OCI-LY1 (cell line): ENCODE results near the gene ZNF730.
"Not testable (repeated sequence)": the region's sequence is repeated elsewhere in the genome, so short reads cannot be mapped to it uniquely, and the experiment has no call there.

Experiments
- CTCF ChIP-seq: fragments of 200-600 bp; sonication (generic), shearing (Covaris generic); IDR thresholded peaks from 2 replicates; pipeline ENCODE4 v1.5.1; 2017; ENCODE audit warnings: mild to moderate bottlenecking, antibody characterized with exemption, low read length, moderate library complexity, mixed read lengths
- EZH2 ChIP-seq: fragments of 200-600 bp; sonication (generic), shearing (Covaris generic); IDR thresholded peaks from 2 replicates; pipeline ENCODE4 v1.8.0; 2017; ENCODE audit warnings: borderline replicate concordance, mixed run types, mild to moderate bottlenecking, antibody characterized with exemption, low read length, moderate library complexity, mixed read lengths

DNA sequence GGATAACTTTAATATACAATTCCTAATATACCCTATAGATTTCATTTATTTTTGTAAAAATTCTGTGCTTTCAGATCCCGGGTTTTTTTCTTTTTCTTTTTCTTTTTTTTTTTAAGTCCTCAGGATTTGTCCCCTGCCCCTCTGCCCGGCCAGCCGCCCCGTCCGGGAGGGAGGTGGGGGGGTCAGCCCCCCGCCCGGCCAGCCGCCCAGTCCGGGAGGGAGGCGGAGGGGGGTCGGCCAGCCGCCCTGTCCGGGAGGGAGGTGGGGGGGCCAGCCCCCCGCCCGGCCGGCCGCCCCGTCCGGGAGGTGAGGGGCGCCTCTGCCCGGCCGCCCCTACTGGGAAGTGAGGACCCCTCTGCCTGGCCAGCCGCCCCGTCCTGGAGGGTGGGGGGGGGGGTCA lies 17.4 kb downstream of the ZNF730 start:
- not testable (repeated sequence) for TF ChIP-seq CTCF, EZH2
